ENCODE data around the gene CIDEA.
"Not testable (repeated sequence)": the region's sequence is repeated elsewhere in the genome, so short reads cannot be mapped to it uniquely, and the experiment has no call there.

Gene CIDEA, protein sequence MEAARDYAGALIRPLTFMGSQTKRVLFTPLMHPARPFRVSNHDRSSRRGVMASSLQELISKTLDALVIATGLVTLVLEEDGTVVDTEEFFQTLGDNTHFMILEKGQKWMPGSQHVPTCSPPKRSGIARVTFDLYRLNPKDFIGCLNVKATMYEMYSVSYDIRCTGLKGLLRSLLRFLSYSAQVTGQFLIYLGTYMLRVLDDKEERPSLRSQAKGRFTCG

DNA sequence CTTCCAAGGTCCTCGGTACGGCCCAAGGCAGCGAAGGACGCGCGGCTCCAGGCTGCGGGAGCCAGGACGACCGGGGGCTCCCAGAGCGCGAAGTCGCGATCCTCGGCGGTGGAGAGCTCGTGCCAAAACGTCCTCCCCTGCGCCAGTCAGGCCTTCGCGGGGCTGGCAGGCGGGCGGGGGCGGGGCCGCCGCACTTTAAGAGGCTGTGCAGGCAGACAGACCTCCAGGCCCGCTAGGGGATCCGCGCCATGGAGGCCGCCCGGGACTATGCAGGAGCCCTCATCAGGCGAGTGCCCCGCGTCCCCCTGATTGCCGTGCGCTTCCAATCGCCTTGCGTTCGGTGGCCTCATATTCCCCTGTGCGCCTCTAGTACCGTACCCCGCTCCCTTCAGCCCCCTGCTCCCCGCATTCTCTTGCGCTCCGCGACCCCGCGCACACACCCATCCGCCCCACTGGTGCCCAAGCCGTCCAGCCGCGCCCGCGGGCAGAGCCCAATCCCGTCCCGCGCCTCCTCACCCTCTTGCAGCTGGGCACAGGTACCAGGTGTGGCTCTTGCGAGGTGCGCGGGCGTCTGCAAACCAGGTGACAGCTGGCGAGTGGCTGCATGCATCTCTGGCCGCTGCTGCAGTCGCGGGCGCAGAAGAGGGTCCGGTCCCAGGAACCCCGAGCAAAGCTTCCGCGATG, at the start of gene CIDEA:
Gene CIDEA (plus strand): TSS at position 226 of the 684 bp plus-strand sequence. CDS start 23 bp downstream, at position 249.
- no peak for TF ChIP-seq Cebpa-rat (IDR thresholded peaks at IDR 0.05)
- Histone ChIP-seq H3K9ac (no peak within 1 kb of the TSS), H3K27me3 (no peaks in the 10 kb centered on the region), H3K9me3 (peaks cover 18% of the 10 kb centered on the region), H3K36me3 (no peaks in the 10 kb centered on the region), H4K20me1 (no peaks in the 10 kb centered on the region), H3K4me3 (no peak within 1 kb of the TSS), H3K4me1 (peaks cover 13% of the 10 kb centered on the region), H3K27ac (no peak within 1 kb of the TSS), H3K4me2 (no peak within 1 kb of the TSS)

DNA sequence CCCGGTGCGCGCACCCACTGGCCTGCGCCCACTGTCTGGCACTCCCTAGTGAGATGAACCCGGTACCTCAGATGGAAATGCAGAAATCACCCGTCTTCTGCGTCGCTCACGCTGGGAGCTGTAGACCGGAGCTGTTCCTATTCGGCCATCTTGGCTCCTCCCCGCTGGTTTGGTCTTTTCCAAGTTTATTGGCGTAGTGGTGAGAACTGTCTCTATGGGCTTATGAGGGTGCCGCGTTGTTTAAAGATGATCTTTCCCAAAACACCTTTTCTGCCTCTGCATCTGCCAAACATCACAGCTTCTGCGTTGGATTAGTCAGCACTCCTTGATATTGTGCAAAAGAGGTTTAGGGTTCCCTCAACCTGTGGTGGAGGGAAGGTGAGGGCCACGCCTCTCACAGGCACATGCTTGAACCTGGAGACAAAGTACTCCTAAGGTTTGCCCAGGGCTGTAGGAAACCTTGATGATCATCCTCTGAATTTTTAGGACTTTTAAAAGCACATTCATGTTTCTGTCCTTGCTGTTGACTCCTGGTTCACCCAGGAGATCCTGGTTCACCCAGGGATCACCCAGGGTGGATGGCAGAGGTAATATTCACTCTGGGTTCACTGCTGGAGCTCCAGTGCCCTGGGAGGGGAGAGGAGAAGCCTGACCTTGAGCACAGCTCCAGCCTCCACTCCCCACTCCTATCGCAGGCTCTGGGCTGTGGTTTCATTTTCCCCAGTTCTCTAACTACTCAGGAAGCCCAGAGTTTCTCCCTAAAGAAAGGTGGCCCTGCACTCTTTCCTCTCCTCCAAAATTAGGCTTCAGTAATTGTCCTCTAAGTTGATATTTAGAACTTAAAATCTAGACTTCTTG, 45.6 kb upstream of the CIDEA start:
- not testable (repeated sequence) for H3K9me3 ChIP-seq, H3K27me3 ChIP-seq, H3K4me2 ChIP-seq, H3K9ac ChIP-seq, H3K36me3 ChIP-seq, H3K27ac ChIP-seq, H3K4me3 ChIP-seq, H3K4me1 ChIP-seq, H4K20me1 ChIP-seq

DNA sequence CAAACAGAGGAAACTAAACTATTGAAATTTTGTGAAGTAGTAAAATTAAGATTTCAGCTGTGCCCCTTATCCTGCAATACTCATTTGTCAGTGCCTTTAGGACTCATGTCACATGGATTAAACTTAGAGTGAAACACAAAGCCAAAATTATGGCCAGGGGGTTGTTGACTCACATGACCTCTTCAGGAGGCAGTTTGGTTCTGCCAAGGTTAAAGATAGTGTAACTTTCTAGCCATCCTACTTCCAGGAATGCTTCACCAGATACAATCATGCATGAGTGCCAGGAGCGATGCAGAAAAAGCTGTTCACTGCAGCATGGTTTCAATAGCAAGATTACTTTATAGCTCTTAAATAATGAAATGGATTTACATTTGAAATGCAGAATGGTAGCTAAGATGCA, 41.9 kb upstream of the CIDEA start:
- H3K9me3 ChIP-seq, H3K36me3 ChIP-seq, H3K4me1 ChIP-seq, H3K27ac ChIP-seq, H4K20me1 ChIP-seq, H3K4me2 ChIP-seq, H3K4me3 ChIP-seq, H3K27me3 ChIP-seq, H3K9ac ChIP-seq: not testable (repeated sequence)

DNA sequence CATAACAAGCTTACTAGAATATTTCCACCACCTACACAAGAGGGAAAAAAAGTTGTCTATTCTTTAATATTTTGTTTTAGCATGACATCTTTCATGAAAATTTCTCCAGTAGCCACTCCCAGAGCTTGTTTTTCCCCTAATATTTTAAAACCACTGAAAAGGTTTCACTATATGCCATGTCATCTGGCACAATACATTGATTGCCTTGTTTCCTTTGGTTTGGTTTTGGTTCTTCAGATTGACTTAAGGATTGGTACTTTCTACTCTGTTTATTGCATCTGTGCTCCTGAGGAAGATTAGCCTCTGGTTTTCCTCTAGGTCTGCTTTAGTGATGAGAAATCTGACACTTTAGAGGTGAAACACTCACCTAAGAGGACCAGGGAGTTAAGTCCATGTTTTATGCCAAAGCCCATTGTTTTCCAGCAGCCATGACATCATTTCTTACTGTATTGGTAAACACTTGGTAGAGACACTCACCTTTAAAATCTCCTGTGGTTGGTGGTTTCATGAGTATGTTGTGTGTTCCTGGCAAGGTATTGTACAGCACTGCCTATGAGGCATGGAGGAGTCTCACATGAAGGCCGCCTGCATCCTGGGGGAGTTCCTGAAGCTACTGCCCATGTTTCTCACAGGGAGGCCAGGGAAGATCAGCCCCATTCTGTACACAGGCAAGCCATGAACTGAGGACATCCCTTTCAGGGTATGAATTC, 39.7 kb upstream of the CIDEA start:
- H3K36me3 ChIP-seq, H3K4me2 ChIP-seq, H3K4me1 ChIP-seq, H3K9ac ChIP-seq, H3K4me3 ChIP-seq, H3K27ac ChIP-seq, H3K27me3 ChIP-seq, H4K20me1 ChIP-seq, H3K9me3 ChIP-seq: not testable (repeated sequence)

DNA sequence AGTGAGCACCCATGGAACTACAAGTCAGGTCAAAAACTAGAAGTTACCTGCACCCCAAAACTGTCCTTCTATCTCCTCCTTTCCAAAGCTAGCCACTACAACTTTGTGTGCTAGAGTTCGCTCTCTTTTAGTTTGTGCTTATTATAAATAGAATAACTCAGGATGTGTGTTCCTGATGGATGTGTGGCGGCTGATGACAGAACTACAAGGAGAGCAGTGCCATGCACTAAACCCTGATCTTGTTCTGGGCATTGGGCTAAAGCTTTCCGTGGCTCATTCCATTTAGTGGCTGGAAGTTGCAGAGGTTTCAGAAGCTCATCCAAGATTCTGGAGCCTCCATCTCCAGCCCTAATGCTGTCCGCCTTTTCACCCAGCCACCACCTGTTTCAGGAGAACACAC, 37.7 kb upstream of the CIDEA start:
- H3K9ac ChIP-seq, H3K4me2 ChIP-seq, H3K9me3 ChIP-seq, H3K27ac ChIP-seq, H4K20me1 ChIP-seq, H3K4me3 ChIP-seq, H3K27me3 ChIP-seq, H3K4me1 ChIP-seq, H3K36me3 ChIP-seq: not testable (repeated sequence)

DNA sequence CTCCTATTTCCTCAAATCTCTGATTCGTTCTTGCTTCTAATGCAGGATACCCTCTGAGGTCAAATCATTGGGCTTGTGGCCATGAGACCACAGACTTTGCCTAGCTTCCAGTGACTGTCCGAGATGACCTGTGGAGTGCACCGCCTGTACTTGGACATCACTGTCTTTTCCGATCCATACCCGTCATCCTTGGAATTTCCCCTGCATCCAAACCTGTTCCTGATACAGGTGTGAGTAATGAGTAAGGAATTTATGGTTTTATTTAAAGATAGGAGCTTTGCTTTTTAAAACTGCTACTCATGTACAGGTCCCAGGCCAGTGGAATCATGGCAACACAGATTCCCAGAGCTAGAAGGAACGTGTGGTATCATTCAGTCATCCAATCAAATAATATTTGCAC, 35.6 kb upstream of the CIDEA start:
- not testable (repeated sequence) for H3K4me1 ChIP-seq, H3K4me2 ChIP-seq, H3K4me3 ChIP-seq, H3K9ac ChIP-seq, H4K20me1 ChIP-seq, H3K9me3 ChIP-seq, H3K36me3 ChIP-seq, H3K27me3 ChIP-seq, H3K27ac ChIP-seq

DNA sequence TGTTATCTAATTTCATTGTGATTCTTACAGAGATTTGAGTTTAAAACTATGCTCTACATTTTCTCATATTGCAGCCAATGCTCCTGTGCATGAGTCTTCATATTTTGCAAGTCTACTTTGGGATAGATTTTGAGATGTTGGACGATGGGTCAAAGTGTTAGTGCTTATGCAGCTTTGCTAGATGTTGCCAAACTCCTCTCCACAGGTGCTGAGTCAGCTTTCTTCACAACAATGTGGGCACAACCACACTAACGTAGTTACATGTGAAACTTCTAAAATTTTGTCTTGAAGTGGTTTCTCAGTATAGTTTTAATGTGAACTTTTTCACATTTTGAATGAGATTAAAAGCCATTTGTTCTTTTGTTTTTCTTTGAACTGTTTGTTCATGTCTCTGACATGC, 32.1 kb upstream of the CIDEA start:
- not testable (repeated sequence) for H3K4me1 ChIP-seq, H3K36me3 ChIP-seq, H3K4me3 ChIP-seq, H3K9ac ChIP-seq, H3K9me3 ChIP-seq, H3K4me2 ChIP-seq, H3K27ac ChIP-seq, H4K20me1 ChIP-seq, H3K27me3 ChIP-seq

DNA sequence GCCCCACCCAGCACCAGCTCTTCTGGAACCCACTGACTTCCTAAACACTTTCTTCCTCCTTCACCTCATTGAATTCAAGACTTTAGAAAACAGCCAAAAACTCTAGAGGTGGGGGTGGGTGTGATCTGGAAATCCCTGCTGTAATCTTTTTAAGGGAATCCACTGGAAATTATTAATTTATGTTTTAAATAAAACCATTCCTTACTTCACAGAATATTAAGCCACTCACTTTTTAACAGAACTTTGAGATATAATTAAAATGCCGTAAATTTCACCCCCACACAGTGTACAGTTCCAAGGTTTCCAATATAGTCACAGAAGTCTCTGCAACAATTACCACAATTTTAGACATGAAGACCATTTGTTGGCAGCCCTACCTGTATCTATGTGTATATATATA, 30.8 kb upstream of the CIDEA start:
- H3K4me3 ChIP-seq, H3K9me3 ChIP-seq, H3K36me3 ChIP-seq, H3K4me1 ChIP-seq, H3K27me3 ChIP-seq, H3K4me2 ChIP-seq, H3K9ac ChIP-seq, H3K27ac ChIP-seq, H4K20me1 ChIP-seq: not testable (repeated sequence)

DNA sequence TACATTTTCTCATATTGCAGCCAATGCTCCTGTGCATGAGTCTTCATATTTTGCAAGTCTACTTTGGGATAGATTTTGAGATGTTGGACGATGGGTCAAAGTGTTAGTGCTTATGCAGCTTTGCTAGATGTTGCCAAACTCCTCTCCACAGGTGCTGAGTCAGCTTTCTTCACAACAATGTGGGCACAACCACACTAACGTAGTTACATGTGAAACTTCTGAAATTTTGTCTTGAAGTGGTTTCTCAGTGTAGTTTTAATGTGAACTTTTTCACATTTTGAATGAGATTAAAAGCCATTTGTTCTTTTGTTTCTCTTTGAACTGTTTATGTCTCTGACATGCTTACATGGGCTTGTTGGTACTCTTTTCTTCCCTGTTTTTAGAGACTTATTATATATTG, 27.4 kb upstream of the CIDEA start:
- not testable (repeated sequence) for H3K27ac ChIP-seq, H3K9ac ChIP-seq, H3K4me3 ChIP-seq, H3K27me3 ChIP-seq, H3K4me1 ChIP-seq, H3K36me3 ChIP-seq, H3K9me3 ChIP-seq, H4K20me1 ChIP-seq, H3K4me2 ChIP-seq

DNA sequence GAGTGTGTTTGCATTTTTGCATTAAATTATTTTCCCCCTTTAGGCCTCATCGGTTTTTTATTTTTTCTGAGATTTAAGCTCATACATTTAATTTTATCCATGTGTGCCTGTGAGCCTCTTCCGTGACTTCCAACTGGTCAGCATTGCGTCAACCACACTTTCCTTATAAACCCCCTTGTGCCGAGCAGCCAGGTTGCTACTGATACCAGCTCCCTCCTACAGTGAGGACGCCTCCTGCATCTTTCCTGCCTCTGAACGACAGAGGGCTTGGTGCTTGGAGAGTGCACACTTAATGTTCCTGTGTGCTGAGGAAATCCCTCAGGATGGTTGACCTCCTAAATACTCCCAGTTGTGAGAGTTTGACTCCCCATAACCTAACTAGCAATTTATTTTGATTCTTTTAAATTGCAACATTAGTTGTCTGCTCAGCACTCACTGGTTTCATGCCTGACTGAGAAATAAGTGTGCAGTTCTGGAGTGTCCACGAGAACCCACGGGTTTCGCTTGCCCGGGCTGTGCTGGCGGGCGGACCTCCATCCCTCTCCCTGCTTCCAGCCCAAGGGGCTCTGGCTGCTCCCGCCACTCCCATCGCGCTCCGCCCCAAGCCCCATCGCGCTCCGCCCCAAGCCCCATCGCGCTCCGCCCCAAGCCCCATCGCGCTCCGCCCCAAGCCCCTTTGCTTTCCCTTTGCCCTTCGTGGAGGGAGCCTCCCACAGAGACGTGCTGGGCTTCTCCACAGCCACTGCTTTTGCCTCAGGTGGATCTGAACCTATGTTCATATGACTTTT, 26.6 kb upstream of the CIDEA start:
- not testable (repeated sequence) for H3K27ac ChIP-seq, H3K27me3 ChIP-seq, H3K4me2 ChIP-seq, H3K9ac ChIP-seq, H4K20me1 ChIP-seq, H3K9me3 ChIP-seq, H3K4me1 ChIP-seq, H3K4me3 ChIP-seq, H3K36me3 ChIP-seq

DNA sequence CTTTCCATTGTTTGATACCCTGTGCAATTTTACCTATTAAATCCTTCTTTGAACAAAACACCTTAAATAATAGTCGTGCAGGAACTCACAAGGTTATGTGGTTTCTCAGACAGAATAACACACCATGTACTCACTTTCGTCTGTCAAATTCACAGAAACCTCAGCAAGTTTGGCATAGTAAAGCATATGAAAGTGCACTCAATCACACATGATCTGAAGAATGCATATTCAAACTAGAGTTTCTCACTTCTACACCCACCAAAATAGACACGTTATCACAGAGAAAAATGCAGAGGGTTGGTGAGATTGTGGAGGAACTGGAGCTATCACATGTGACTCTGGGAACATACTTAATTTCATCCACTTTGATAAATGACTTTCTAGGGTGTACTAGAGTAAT, 25.9 kb upstream of the CIDEA start:
- not testable (repeated sequence) for H3K9ac ChIP-seq, H3K36me3 ChIP-seq, H3K4me2 ChIP-seq, H3K27me3 ChIP-seq, H3K4me1 ChIP-seq, H4K20me1 ChIP-seq, H3K4me3 ChIP-seq, H3K27ac ChIP-seq, H3K9me3 ChIP-seq

DNA sequence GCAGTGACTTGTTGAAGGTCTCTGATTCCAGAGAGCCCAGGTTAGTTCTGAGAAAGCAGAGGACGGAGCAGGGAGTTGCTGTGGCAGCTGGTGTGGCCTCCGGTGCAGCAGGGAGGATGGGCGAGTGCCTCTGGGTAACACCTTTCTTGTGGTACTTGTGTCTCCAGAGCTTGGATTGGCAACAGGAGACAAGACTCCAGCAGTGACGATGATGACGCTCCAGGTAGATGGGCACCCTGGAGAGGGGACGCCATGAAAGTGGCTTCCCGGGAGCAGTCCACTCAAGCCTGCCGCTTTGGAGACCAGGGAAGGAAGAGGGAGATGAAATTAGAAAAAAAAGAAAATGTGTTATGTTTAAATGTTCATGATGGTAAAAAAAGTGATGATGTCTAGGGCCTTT, 23.6 kb upstream of the CIDEA start:
- not testable (repeated sequence) for H3K27ac ChIP-seq, H3K4me1 ChIP-seq, H4K20me1 ChIP-seq, H3K4me2 ChIP-seq, H3K4me3 ChIP-seq, H3K9me3 ChIP-seq, H3K9ac ChIP-seq, H3K36me3 ChIP-seq, H3K27me3 ChIP-seq

Measured in BLaER1 (cell line).